Body of pancreas (tissue), 4 donors: ENCODE data around the gene CDK5RAP3.

Source experiments
- CTCF ChIP-seq, 7 experiments: fragments of 450-650 bp in 4 of 7; fragments of 200-600 bp in 3 of 7; sonication (generic) in 3 of 7; IDR thresholded peaks; one replicate each; pipeline ENCODE4 v1.5.1; 2016 to 2019; ENCODE audit warnings: antibody characterized with exemption in 7 of 7
- POLR2A ChIP-seq, 3 donors: fragments of 450-650 bp; IDR thresholded peaks; one replicate each; pipeline ENCODE4 v1.6.1; 2016; ENCODE audit warnings: antibody characterized with exemption in 3 of 3, mild to moderate bottlenecking in 2 of 3

- no peak for TF ChIP-seq CTCF (IDR thresholded peaks at IDR 0.05)
- TF ChIP-seq POLR2A (IDR thresholded peaks at IDR 0.05) = no peak
Observed at GRCh38 chr17:47931848-47932247, 39.1 kb upstream of the CDK5RAP3 start.
